Erythroblast (primary cell): ENCODE results near the gene ALAS1.

Source experiments
- GATA1 ChIP-seq: IDR thresholded peaks from 2 replicates; pipeline ENCODE4 v1.6.1; 2011; ENCODE audit warnings: low read depth, mild to moderate bottlenecking, control low read depth, low read length, moderate library complexity
- POLR2A ChIP-seq: IDR thresholded peaks from 2 replicates; pipeline ENCODE4 v1.6.1; 2011; ENCODE audit warnings: mild to moderate bottlenecking, low read length

GRCh38 chr3:52203701-52204100 is 5.7 kb downstream of the ALAS1 start:
- no peak for TF ChIP-seq POLR2A
- no peak for TF ChIP-seq GATA1
